Muscle layer of colon (tissue), 2 donors: ENCODE results near the gene SHROOM3.

Source experiments
- H3K27ac ChIP-seq: one replicate; pipeline ENCODE4 v1.7.0; 2013; ENCODE audit warnings: low read depth, mild to moderate bottlenecking, low read length, moderate library complexity
- H3K27me3 ChIP-seq, 2 donors: one replicate each; pipeline ENCODE4 v1.7.0; 2013; ENCODE audit warnings: low read length in 2 of 2, mild to moderate bottlenecking in 2 of 2; ENCODE audit not compliant: insufficient read depth in 2 of 2, control insufficient read depth in 1 of 2
- H3K36me3 ChIP-seq: one replicate; pipeline ENCODE4 v1.7.0; 2013; ENCODE audit warnings: mild to moderate bottlenecking, low read length; ENCODE audit not compliant: insufficient read depth
- H3K4me1 ChIP-seq: one replicate; pipeline ENCODE4 v1.7.0; 2013; ENCODE audit warnings: mild to moderate bottlenecking, low read length; ENCODE audit not compliant: insufficient read depth
- H3K4me3 ChIP-seq, 2 donors: one replicate each; pipeline ENCODE4 v1.7.0; 2013; ENCODE audit warnings: low read length in 2 of 2, low read depth in 1 of 2, mild to moderate bottlenecking in 1 of 2, moderate library complexity in 1 of 2
- H3K9ac ChIP-seq: one replicate; pipeline ENCODE4 v1.7.0; 2013; ENCODE audit warnings: low read length
- H3K9me3 ChIP-seq: one replicate; pipeline ENCODE4 v1.7.0; 2013; ENCODE audit warnings: mild to moderate bottlenecking, low read length
- donor health status: abdominal sarcoma.
- donor health status: Adenocarcinoma of cecum.

The SHROOM3 gene

GRCh38 chr4:76764251-76764650 lies 329.2 kb downstream of the SHROOM3 start:
- Histone ChIP-seq H3K27me3 (no peaks in the 10 kb centered on the region), H3K36me3 (peaks cover 12% of the 10 kb centered on the region), H3K4me1 (peaks cover 15% of the 10 kb centered on the region), H3K4me3 (no peak overlapping the region), H3K9ac (no peak overlapping the region), H3K9me3 (no peaks in the 10 kb centered on the region), H3K27ac (no peak overlapping the region)

DNA sequence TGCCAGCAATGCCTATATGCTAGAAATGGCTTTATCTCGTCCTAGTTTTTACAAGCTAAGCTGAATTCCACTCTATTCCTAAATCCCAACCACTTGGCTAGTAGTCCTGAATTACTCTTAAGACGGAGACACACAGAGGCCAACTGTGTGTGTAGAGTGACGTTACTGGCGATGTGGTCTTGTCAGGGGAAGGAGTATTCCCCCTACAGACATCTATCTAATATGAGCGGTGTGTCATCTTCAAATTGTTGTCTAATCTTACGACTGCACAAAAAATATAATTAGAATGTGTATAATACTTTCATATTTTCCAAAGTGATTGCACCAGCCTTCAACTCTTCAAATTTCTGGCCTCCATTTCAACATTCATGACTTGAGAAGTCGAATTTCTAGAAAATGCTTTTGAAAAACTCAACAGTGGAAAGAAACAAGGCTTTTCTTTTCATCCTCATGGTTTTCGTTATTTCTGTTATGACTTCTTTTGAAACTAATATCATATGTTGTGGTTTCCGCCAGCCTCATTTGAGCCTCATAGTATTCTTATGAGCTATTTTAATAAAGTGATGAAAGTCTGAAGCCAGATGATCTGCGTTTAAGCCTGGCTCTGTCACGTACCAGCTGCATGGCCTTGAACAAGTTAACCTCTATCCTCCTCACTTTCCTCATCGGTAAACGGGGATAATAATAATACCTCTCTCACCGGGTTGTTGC lies 330.6 kb downstream of the SHROOM3 start:
- Histone ChIP-seq H3K27ac (no peak overlapping the region), H3K36me3 (peaks cover 6% of the 10 kb centered on the region), H3K27me3 (no peaks in the 10 kb centered on the region), H3K9me3 (no peaks in the 10 kb centered on the region), H3K4me1 (peaks cover 15% of the 10 kb centered on the region), H3K4me3 (no peak overlapping the region), H3K9ac (no peak overlapping the region)

DNA sequence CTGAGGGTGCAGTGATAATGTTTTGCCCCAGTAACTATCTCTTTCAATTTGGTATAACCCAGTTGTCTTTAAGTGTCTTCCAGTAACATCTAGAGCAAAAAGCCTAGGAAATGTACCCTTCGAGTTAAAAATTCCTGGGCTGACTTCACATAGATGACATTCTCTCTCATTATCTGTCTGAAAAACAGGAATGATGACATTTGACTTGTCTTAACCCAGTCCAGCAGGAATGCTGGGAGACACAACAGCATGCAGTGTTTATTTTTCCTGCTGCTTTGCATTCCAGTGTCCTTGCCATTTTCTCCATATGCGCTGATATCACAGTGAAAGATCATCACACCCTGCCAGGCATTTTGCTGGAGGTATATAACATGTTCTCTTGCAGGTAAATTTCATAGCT lies 333.0 kb downstream of the SHROOM3 start:
- Histone ChIP-seq H3K4me3 (no peak overlapping the region), H3K4me1 (no peaks in the 10 kb centered on the region), H3K27ac (no peak overlapping the region), H3K36me3 (peaks cover 6% of the 10 kb centered on the region), H3K27me3 (no peaks in the 10 kb centered on the region), H3K9me3 (no peaks in the 10 kb centered on the region), H3K9ac (no peak overlapping the region)

DNA sequence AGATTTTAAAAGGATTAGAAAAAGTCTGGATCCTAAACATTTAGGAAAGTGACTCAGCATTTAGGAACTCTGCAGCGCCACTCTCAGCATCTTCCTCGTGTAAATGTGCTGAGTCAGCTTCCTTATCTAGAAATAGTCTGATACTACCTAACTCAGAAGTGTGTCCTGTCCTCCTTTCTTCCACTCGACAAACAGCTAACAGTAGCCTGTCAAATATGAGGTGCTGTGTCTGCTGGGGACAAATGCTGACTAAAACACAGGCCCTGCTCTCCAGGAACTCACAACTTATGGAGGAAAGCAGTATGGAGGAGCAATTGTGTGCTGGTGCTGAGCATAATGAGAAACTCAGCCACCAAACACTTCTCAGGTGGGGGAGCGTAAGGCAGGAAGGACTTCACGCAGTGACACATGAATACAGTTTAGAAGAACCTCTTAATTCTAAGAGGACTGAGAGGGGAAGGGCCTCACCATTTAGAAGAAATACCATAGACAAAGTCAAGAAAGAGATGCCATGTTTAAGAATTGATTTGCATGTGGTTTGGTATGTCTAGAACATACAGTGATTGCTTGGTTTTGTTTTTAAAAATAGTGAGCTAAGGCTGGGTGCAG lies 337.6 kb downstream of the SHROOM3 start:
- H3K4me1 ChIP-seq, result no peaks in the 10 kb centered on the region
- H3K4me3 ChIP-seq, result no peak overlapping the region
- peaks cover 6% of the 10 kb centered on the region for H3K36me3 ChIP-seq
- H3K9ac ChIP-seq, result no peak overlapping the region
- no peak overlapping the region for H3K27ac ChIP-seq
- H3K27me3 ChIP-seq, result no peaks in the 10 kb centered on the region
- no peaks in the 10 kb centered on the region for H3K9me3 ChIP-seq

GRCh38 chr4:76773766-76774165 lies 338.7 kb downstream of the SHROOM3 start:
- no peak overlapping the region for H3K9ac ChIP-seq
- no peaks in the 10 kb centered on the region for H3K27me3 ChIP-seq
- no peaks in the 10 kb centered on the region for H3K4me1 ChIP-seq
- H3K9me3 ChIP-seq, result no peaks in the 10 kb centered on the region
- no peak overlapping the region for H3K27ac ChIP-seq
- no peak overlapping the region for H3K4me3 ChIP-seq
- peaks cover 6% of the 10 kb centered on the region for H3K36me3 ChIP-seq

GRCh38 chr4:76779740-76780459 lies 344.9 kb downstream of the SHROOM3 start:
- Histone ChIP-seq H3K9ac (no peak overlapping the region), H3K4me1 (no peaks in the 10 kb centered on the region), H3K4me3 (no peak overlapping the region), H3K27ac (no peak overlapping the region), H3K36me3 (peaks cover 4% of the 10 kb centered on the region), H3K9me3 (no peaks in the 10 kb centered on the region), H3K27me3 (no peaks in the 10 kb centered on the region)

DNA sequence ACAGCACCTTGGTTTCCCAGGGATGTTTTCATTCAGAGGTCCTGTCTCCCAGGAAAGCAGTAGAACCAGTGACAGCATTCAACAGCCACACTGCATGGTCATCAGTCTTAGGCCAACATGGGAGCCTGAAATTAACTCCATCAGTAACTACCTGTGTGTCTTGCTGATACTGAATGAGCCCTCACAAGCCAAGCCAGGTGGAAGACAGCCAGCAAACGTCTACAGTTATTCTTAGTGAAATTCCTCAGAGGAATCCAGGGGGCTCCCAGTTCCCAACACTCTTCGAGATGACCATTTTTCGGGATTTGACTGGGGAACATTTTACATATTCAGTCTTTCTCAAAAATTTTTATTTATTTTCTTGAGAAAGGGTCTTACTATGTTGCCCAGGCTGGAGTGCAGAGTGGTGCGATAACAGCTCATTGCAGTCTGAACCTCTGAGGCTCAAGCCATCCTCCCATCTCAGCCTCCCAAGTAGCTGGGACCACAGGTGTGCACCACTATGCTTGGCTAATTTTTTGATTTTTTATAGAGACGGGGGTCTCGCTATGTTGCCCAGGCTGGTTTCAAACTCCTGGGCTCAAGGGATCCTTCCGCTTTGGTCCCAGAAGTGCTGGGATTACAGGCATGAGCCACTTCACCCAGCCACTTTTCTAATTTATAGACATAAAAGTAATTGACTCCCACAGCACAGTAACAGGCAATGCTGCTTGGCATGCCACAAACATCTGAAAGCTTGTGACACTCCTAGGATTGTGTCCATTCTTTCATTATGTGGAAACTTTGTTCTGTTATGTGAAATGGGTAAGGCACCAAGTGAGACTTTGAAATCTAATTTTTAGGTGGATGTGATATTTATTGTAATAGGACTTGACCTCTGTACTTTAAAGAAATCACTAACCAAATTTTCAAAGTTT lies 346.0 kb downstream of the SHROOM3 start:
- H3K27ac ChIP-seq, result no peak overlapping the region

GRCh38 chr4:76781698-76782595 lies 346.9 kb downstream of the SHROOM3 start:
- Histone ChIP-seq H3K9ac (no peak overlapping the region), H3K27ac (no peak overlapping the region)

More for the DNA sequence above, 346.0 kb downstream of the SHROOM3 start:
- no peak overlapping the region for H3K9ac ChIP-seq
- H3K4me1 ChIP-seq, result no peaks in the 10 kb centered on the region
- peaks cover 4% of the 10 kb centered on the region for H3K36me3 ChIP-seq
- H3K27me3 ChIP-seq, result no peaks in the 10 kb centered on the region
- no peak overlapping the region for H3K4me3 ChIP-seq
- H3K9me3 ChIP-seq, result no peaks in the 10 kb centered on the region

DNA sequence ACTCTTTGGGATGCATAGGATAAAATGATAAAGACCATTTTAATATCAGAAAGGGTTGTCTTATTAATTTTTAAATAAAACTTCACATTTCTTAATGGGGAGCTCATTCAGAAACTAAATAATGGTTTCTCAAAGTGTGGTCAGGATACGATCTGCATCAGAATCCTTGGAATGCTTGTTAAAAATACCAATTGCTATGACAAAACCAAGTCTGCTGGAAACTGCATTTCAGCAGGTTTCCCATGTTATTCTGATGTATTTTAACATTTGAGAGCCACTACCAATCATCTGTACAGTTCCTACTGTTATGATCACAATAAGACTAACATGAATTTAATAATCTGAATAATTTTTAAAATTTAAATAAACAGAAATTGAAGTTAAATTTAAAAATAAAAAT lies 347.8 kb downstream of the SHROOM3 start:
- Histone ChIP-seq H3K9ac (no peak overlapping the region), H3K4me1 (no peaks in the 10 kb centered on the region), H3K27ac (no peak overlapping the region), H3K4me3 (no peak overlapping the region), H3K36me3 (peaks cover 4% of the 10 kb centered on the region), H3K9me3 (no peaks in the 10 kb centered on the region), H3K27me3 (no peaks in the 10 kb centered on the region)

More at GRCh38 chr4:76781698-76782595, 346.9 kb downstream of the SHROOM3 start:
- Histone ChIP-seq H3K27me3 (no peaks in the 10 kb centered on the region), H3K4me1 (no peaks in the 10 kb centered on the region), H3K4me3 (no peak overlapping the region), H3K36me3 (peaks cover 4% of the 10 kb centered on the region), H3K9me3 (no peaks in the 10 kb centered on the region)

DNA sequence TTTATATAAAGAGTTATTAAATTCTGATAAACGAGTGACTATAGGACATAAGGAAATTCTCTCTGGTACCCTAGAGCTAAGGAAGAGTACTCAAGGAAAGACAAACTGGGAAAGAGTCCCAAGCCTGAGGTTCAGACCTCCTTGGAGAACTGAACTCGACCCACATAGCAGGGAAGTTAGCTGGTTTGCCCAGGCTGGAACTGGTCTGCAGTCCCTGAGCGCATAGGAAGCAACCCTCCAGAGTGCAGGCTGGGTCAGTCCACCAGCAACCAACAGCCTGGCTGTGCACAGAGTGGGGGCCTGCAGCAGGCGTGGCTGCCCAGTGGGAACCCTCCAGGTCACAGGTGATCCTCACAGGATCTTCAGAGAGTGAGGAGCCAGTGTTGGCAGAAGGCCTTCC lies 348.8 kb downstream of the SHROOM3 start:
- Histone ChIP-seq H3K9ac (no peak overlapping the region), H3K4me3 (no peak overlapping the region), H3K27ac (no peak overlapping the region), H3K4me1 (no peaks in the 10 kb centered on the region), H3K36me3 (peaks cover 4% of the 10 kb centered on the region), H3K9me3 (no peaks in the 10 kb centered on the region), H3K27me3 (no peaks in the 10 kb centered on the region)
